ENCODE results near the gene SMARCD3. TPM values are rescaled to one million over a fixed set of nuclear protein-coding genes. Genes with fewer than 3 reads are reported as not detected.

Gene SMARCD3
- total RNA-seq, 4 donors from 2014 or later = 21.3 to 80.7 (median 43.3) TPM

DNA sequence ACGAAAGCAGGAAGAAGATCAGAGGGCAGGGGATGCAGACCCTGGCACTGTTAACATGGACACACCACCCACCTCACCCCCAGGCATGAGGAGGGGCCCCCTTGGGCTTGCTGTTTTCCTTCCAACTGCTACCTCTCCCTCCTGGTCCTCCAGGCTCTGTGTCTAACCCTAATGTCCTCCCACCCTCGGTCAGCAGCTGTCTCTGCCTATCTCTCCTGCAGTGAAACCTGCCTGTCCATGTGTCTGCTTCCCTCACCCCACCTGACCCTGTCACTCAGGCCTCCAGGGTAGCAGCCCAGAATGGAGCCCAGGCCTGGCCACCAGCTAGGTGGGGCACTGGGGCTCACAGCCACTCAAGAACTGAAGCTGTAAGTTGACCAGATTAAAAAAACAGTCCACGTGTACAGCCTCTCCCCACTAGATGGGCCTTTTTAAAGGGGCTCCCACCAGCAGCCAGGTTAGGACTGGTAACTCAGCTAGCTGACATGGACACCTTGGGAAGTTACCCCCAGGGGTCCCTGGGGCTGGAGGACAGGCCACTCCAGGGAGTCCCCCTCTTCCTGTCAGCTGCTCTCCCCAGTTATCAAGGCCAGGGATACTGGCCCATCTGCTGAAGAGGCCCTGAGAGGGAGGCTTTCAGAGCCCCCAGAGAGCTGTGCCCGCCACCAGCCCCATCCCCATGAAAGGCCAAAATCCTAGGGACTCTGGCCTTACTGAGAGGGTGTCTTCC is 1.5 kb downstream of the SMARCD3 start:
- H3K36me3 ChIP-seq = no peaks in the 10 kb centered on the region
- DNase-seq = no peak
- no peaks in the 10 kb centered on the region for H3K27me3 ChIP-seq
- H3K9me3 ChIP-seq = no peaks in the 10 kb centered on the region
- peak overlapping the region; percentile 95 to 97 for H3K27ac ChIP-seq
- peak overlapping the region in 1 of 2 donors; percentile 78 for H3K4me3 ChIP-seq
- peaks cover 0 to 39% of the 10 kb centered on the region in 2 donors for H3K4me1 ChIP-seq
- intact Hi-C loops (cut with DNase I; ENCODE audit: low total_unique reads) = loop anchor here (10.0 kb wide), 1 partner anchor 58 kb away; no protein-coding TSS in a partner anchor
- no peak for TF ChIP-seq POLR2A (IDR thresholded peaks at IDR 0.05)
- TF ChIP-seq, protein P1, sequence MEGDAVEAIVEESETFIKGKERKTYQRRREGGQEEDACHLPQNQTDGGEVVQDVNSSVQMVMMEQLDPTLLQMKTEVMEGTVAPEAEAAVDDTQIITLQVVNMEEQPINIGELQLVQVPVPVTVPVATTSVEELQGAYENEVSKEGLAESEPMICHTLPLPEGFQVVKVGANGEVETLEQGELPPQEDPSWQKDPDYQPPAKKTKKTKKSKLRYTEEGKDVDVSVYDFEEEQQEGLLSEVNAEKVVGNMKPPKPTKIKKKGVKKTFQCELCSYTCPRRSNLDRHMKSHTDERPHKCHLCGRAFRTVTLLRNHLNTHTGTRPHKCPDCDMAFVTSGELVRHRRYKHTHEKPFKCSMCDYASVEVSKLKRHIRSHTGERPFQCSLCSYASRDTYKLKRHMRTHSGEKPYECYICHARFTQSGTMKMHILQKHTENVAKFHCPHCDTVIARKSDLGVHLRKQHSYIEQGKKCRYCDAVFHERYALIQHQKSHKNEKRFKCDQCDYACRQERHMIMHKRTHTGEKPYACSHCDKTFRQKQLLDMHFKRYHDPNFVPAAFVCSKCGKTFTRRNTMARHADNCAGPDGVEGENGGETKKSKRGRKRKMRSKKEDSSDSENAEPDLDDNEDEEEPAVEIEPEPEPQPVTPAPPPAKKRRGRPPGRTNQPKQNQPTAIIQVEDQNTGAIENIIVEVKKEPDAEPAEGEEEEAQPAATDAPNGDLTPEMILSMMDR (IDR thresholded peaks at IDR 0.05) = no peak

DNA sequence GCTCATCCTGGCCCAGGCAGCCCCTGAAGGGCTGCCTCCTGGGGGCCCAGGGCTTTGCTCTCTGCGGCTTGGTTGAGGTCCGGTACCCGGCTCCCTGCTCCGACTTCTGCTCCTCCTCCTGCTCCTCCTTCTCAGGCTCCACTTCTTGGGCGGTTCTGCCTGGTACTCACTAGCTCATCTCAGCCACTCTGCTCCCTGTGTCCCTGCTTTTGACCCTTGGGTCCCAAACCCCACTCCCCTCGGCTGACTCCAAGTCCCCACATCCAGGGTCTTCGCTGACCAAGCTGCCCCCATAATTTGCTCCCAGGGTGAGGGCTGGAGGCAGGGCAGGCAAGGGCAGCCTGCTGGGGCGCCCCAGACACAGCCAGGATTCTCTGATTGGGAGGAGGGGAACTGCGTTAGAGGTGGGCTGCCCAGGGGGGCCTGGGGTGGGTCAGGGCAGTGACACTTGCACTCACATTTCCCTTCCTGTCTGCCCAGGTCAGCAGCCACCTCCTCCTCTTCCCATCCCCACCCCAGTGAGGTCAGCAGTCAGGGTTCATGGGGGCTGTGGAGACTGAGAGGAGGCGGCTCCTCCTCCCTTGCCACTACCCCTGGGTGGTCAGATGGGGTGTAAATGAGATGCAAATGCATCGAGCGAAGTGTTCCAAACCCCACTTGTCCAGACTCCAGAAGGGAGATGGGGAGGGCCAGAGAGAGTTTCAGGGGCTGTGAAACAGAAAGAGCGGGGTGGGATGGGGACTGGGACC is 2.2 kb downstream of the SMARCD3 start:
- Histone ChIP-seq H3K4me1 (peaks cover 0 to 37% of the 10 kb centered on the region in 2 donors), H3K4me3 (no peak overlapping the region)

DNA sequence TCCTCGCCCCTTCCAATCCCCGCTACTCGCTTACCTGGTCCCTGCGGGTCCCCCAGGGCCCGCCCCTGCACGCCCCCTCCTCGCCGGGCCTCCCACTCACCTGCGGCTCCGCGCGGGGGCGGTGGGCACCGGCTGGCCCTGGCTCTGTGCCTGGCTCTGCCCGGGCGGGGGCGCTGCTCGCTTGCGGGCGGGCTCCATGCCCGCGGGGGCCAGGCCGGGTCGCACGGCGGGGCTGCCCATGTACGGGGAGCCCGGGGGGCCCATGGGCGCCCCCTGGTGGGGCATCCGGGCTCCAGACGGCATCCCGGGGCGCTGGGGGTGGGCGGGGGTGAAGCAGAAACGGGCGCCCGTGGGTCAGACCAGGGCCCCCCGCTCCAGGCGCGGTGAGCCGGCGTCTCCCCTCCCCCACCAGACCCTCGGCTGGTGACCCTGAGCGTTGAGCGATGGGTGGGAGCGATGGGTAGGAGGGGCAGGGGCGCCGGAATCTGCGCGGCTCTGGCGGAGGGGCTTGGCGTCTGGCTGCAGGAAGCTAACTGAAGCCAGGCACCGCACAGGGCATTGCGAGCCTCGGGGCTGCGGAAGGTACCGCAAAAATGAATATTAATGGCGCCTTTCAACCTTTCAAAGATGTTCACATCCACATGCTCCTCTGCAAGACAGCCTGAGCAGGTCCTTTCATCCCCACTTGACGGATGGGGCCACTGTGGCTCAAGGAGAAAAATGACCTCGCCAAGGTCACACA is 3.0 kb downstream of the SMARCD3 start:
- Histone ChIP-seq H3K4me3 (peak overlapping the region; percentile 12 to 25), H3K9me3 (no peaks in the 10 kb centered on the region), H3K27ac (peak overlapping the region; percentile 18 to 30), H3K36me3 (no peaks in the 10 kb centered on the region), H3K27me3 (no peaks in the 10 kb centered on the region), H3K4me1 (peaks cover 0 to 30% of the 10 kb centered on the region in 2 donors)
- no peak for TF ChIP-seq POLR2A (IDR thresholded peaks at IDR 0.05)
- TF ChIP-seq, protein P1 (IDR thresholded peaks at IDR 0.05) = peak; percentile 45 to 81 (median 62)
- intact Hi-C loops (cut with DNase I; ENCODE audit: low total_unique reads) = loop anchor here (10.0 kb wide), 1 partner anchor 59 kb away; no protein-coding TSS in a partner anchor
- DNase-seq = peak in 1 of 2 donors; percentile 55

More for the DNA sequence above, 2.2 kb downstream of the SMARCD3 start:
- TF ChIP-seq, protein P1 (IDR thresholded peaks at IDR 0.05) = no peak
- TF ChIP-seq POLR2A (IDR thresholded peaks at IDR 0.05) = no peak
- Histone ChIP-seq H3K27me3 (no peaks in the 10 kb centered on the region), H3K36me3 (no peaks in the 10 kb centered on the region), H3K27ac (peak overlapping the region; percentile 11 to 18), H3K9me3 (no peaks in the 10 kb centered on the region)
- intact Hi-C loops (cut with DNase I; ENCODE audit: low total_unique reads) = loop anchor here (10.0 kb wide), 1 partner anchor 59 kb away; no protein-coding TSS in a partner anchor
- no peak for DNase-seq

DNA sequence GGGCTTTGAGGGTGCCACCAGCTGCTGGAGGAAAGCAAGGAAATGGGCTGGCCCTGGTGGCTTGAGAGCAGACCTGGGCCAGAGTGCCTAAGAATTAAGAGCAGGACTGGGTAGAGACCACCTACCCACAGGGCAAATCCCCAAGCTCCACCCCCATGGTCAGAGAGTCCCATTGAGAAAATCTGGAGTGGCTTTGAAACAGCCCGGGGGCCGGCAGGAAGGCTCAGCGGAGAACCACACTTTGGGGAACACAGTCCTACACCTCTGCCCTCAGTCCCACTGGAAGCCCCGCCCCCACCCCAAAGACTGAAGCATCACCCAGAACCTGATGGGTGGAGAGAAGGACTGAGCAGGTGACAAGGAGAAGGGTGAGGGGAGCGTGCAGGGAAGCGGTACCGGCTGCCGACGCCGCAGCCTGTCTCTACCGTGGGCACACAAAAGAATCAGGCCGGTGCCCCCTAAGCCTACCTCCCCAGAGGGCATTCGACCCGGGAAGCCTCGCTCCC is 3.6 kb downstream of the SMARCD3 start:
- TF ChIP-seq POLR2A (IDR thresholded peaks at IDR 0.05) = no peak
- Histone ChIP-seq H3K4me3 (peak overlapping the region; percentile 12 to 25), H3K4me1 (peaks cover 0 to 23% of the 10 kb centered on the region in 2 donors), H3K9me3 (no peaks in the 10 kb centered on the region), H3K36me3 (no peaks in the 10 kb centered on the region), H3K27me3 (no peaks in the 10 kb centered on the region), H3K27ac (peak overlapping the region in 1 of 2 donors; percentile 18)
- intact Hi-C loops (cut with DNase I; ENCODE audit: low total_unique reads) = loop anchor here (10.0 kb wide), 1 partner anchor 60 kb away; no protein-coding TSS in a partner anchor
- no peak for DNase-seq

All from uterus (tissue), 4 donors.